Measurements from ENCODE around the gene LRRC51. TPM values are rescaled to one million over a fixed set of nuclear protein-coding genes. Genes with fewer than 3 reads are reported as not detected.

The LRRC51 gene
- total RNA-seq, 1 donor from 2014 or later = 4.4 TPM

DNA sequence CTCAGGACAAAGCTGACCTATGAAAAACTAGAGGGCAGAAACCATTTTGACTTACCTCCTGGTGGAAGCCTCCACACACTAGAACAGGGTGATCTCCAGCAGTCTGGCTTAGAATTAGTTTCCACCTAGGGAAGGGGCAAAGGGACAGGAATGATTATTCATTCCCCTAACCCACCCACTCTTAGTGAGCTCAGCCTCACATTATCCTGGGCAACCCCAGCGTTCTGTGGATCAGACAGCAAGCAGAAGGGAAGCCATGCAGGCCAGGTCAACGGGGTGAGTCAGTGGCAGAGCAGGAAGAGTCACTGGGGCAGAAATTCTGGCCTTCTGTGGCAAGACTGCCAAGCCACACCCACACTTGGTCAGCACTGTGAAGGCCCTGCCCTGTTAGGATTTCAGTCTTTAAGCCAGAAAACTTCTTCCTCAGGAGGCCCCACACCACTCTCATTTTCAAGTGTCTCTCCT, 10.8 kb upstream of the LRRC51 start:
- Histone ChIP-seq H2AFZ (ENCODE audit: low read depth, low read length) (peak overlapping the region; percentile 14), H3K4me3 (ENCODE audit: insufficient read depth, low read depth, low read length) (peak overlapping the region; percentile 24), H4K20me1 (ENCODE audit: insufficient read depth, low read length) (no peaks in the 10 kb centered on the region), H3K9me3 (ENCODE audit: insufficient read depth, low read depth, low read length) (no peaks in the 10 kb centered on the region), H3K4me2 (ENCODE audit: low read length) (peak overlapping the region; percentile 73), H3K27me3 (ENCODE audit: insufficient read depth, low read length) (no peaks in the 10 kb centered on the region), H3K4me1 (ENCODE audit: insufficient read depth, low read length) (peaks cover 46% of the 10 kb centered on the region), H3K79me2 (ENCODE audit: insufficient read depth, low read length) (peaks cover 88% of the 10 kb centered on the region), H3K27ac (ENCODE audit: low read depth, low read length) (peak overlapping the region; percentile 54), H3K36me3 (ENCODE audit: insufficient read depth, low read length) (no peaks in the 10 kb centered on the region), H3K9ac (ENCODE audit: low read length) (peak overlapping the region; percentile 63)
- H3K4me3 Mint-ChIP-seq (ENCODE audit: unreplicated experiment) = peak overlapping the region; percentile 82
- TF ChIP-seq, protein P1, sequence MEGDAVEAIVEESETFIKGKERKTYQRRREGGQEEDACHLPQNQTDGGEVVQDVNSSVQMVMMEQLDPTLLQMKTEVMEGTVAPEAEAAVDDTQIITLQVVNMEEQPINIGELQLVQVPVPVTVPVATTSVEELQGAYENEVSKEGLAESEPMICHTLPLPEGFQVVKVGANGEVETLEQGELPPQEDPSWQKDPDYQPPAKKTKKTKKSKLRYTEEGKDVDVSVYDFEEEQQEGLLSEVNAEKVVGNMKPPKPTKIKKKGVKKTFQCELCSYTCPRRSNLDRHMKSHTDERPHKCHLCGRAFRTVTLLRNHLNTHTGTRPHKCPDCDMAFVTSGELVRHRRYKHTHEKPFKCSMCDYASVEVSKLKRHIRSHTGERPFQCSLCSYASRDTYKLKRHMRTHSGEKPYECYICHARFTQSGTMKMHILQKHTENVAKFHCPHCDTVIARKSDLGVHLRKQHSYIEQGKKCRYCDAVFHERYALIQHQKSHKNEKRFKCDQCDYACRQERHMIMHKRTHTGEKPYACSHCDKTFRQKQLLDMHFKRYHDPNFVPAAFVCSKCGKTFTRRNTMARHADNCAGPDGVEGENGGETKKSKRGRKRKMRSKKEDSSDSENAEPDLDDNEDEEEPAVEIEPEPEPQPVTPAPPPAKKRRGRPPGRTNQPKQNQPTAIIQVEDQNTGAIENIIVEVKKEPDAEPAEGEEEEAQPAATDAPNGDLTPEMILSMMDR (IDR thresholded peaks at IDR 0.05; ENCODE audit: insufficient read depth, low read depth, low read length) = no peak
- peaks cover 64% of the 10 kb centered on the region for H3K4me1 Mint-ChIP-seq (ENCODE audit: low read depth, unreplicated experiment)
- peak overlapping the region; percentile 97 for H3K27ac Mint-ChIP-seq (ENCODE audit: unreplicated experiment)
- DNase-seq (ENCODE audit: low read depth) (peak; percentile 85), FAIRE-seq (no peak)
- peaks cover 4% of the 10 kb centered on the region for H3K36me3 Mint-ChIP-seq (ENCODE audit: low read depth, unreplicated experiment)
- H3K9me3 Mint-ChIP-seq (ENCODE audit: unreplicated experiment) = no peaks in the 10 kb centered on the region
- no peaks in the 10 kb centered on the region for H3K27me3 Mint-ChIP-seq (ENCODE audit: low read depth, unreplicated experiment)

DNA sequence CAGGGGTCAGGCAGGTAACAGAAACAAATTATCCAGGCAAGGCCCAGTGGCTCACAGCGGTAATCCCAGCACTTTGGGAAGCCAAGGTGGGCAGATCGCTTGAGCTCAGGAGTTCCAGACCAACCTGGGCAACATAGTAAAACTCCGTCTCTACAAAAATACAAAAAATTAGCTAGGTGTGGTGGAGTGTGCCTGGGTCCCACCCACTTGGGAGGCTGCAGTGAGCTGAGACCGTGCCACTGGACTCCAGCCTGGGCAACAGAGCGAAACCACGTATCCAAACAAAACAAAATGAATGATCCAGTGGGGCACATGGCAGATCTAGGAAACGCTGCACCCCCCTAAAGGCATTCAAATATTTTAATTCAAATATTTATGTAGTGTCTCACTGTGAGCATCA, 10.2 kb upstream of the LRRC51 start:
- H3K4me1 ChIP-seq (ENCODE audit: insufficient read depth, low read length) = peaks cover 46% of the 10 kb centered on the region
- H3K27ac Mint-ChIP-seq (ENCODE audit: unreplicated experiment) = peak overlapping the region; percentile 97

DNA sequence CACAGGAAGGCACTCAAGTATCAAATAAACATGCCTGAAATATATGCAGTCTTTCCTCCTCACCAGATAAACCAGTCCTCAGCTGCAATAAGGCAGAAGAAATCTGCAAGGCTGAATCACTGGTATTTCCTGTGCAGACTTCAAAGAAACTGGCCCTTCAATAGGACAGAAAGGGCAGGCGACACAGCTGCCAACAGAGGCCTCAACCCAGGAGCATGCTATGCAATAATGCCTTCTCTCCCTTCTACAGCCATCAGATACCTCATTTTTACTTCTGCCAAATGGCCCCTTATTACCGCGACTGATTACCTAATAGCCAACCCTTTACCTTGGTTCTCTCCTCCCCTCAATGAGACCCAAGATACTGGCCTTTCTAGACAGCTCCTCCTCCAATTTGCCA, 8.3 kb upstream of the LRRC51 start:
- no peaks in the 10 kb centered on the region for H3K27me3 Mint-ChIP-seq (ENCODE audit: low read depth, unreplicated experiment)
- Histone ChIP-seq H3K4me3 (ENCODE audit: insufficient read depth, low read depth, low read length) (peak overlapping the region; percentile 20), H3K79me2 (ENCODE audit: insufficient read depth, low read length) (peaks cover 92% of the 10 kb centered on the region), H3K27ac (ENCODE audit: low read depth, low read length) (peak overlapping the region; percentile 69), H3K4me1 (ENCODE audit: insufficient read depth, low read length) (peaks cover 39% of the 10 kb centered on the region), H3K9ac (ENCODE audit: low read length) (peak overlapping the region; percentile 54), H3K36me3 (ENCODE audit: insufficient read depth, low read length) (no peaks in the 10 kb centered on the region), H3K9me3 (ENCODE audit: insufficient read depth, low read depth, low read length) (no peaks in the 10 kb centered on the region), H4K20me1 (ENCODE audit: insufficient read depth, low read length) (no peaks in the 10 kb centered on the region), H3K4me2 (ENCODE audit: low read length) (peak overlapping the region; percentile 88), H3K27me3 (ENCODE audit: insufficient read depth, low read length) (no peaks in the 10 kb centered on the region), H2AFZ (ENCODE audit: low read depth, low read length) (no peak overlapping the region)
- H3K27ac Mint-ChIP-seq (ENCODE audit: unreplicated experiment) = peak overlapping the region; percentile 66
- peaks cover 2% of the 10 kb centered on the region for H3K36me3 Mint-ChIP-seq (ENCODE audit: low read depth, unreplicated experiment)
- H3K4me3 Mint-ChIP-seq (ENCODE audit: unreplicated experiment) = no peak overlapping the region
- no peaks in the 10 kb centered on the region for H3K9me3 Mint-ChIP-seq (ENCODE audit: unreplicated experiment)
- DNase-seq (ENCODE audit: low read depth) (peak; percentile 85), FAIRE-seq (peak; percentile 92)
- H3K4me1 Mint-ChIP-seq (ENCODE audit: low read depth, unreplicated experiment) = peaks cover 55% of the 10 kb centered on the region
- TF ChIP-seq, protein P1 (IDR thresholded peaks at IDR 0.05; ENCODE audit: insufficient read depth, low read depth, low read length) = no peak
- no peak for TF ChIP-seq EZH2 (IDR thresholded peaks at IDR 0.05; ENCODE audit: insufficient read depth, low read length)

More for the DNA sequence above, 10.2 kb upstream of the LRRC51 start:
- DNase-seq (ENCODE audit: low read depth) (no peak), FAIRE-seq (no peak)
- Mint-ChIP-seq H3K9me3 (ENCODE audit: unreplicated experiment) (no peaks in the 10 kb centered on the region), H3K27me3 (ENCODE audit: low read depth, unreplicated experiment) (no peaks in the 10 kb centered on the region), H3K4me1 (ENCODE audit: low read depth, unreplicated experiment) (peaks cover 64% of the 10 kb centered on the region), H3K4me3 (ENCODE audit: unreplicated experiment) (peak overlapping the region; percentile 82), H3K36me3 (ENCODE audit: low read depth, unreplicated experiment) (peaks cover 4% of the 10 kb centered on the region)
- peak overlapping the region; percentile 63 for H3K9ac ChIP-seq (ENCODE audit: low read length)
- no peaks in the 10 kb centered on the region for H3K27me3 ChIP-seq (ENCODE audit: insufficient read depth, low read length)
- peak overlapping the region; percentile 73 for H3K4me2 ChIP-seq (ENCODE audit: low read length)
- peak overlapping the region; percentile 54 for H3K27ac ChIP-seq (ENCODE audit: low read depth, low read length)
- H4K20me1 ChIP-seq (ENCODE audit: insufficient read depth, low read length) = no peaks in the 10 kb centered on the region
- no peaks in the 10 kb centered on the region for H3K9me3 ChIP-seq (ENCODE audit: insufficient read depth, low read depth, low read length)
- peak overlapping the region; percentile 24 for H3K4me3 ChIP-seq (ENCODE audit: insufficient read depth, low read depth, low read length)
- H3K79me2 ChIP-seq (ENCODE audit: insufficient read depth, low read length) = peaks cover 90% of the 10 kb centered on the region
- H2AFZ ChIP-seq (ENCODE audit: low read depth, low read length) = peak overlapping the region; percentile 14
- H3K36me3 ChIP-seq (ENCODE audit: insufficient read depth, low read length) = no peaks in the 10 kb centered on the region
- no peak for TF ChIP-seq EZH2 (IDR thresholded peaks at IDR 0.05; ENCODE audit: insufficient read depth, low read length)
- TF ChIP-seq, protein P1 (IDR thresholded peaks at IDR 0.05; ENCODE audit: insufficient read depth, low read depth, low read length) = no peak
